Osteocyte (in vitro differentiated cells): ENCODE results near the gene OR4D1. TPM values are rescaled to one million over a fixed set of nuclear protein-coding genes. Genes with fewer than 3 reads are reported as not detected.
A peak's percentile ranks its signal among the peaks of the same experiment; 100 is the strongest.
"Not testable (repeated sequence)": the region's sequence is repeated elsewhere in the genome, so short reads cannot be mapped to it uniquely, and the experiment has no call there.

Experiments
- DNase-seq: peaks from one replicate; pipeline ENCODE4 v3.0.0; 2021; ENCODE audit warnings: mixed read lengths; ENCODE audit not compliant: unreplicated experiment; ENCODE audit errors: extremely low spot score
- H3K27ac Mint-ChIP-seq: one replicate; pipeline ENCODE4 v1.8.0; 2021; ENCODE audit warnings: mild to moderate bottlenecking, mixed read lengths; ENCODE audit not compliant: unreplicated experiment
- H3K27me3 Mint-ChIP-seq: one replicate; pipeline ENCODE4 v1.8.0; 2021; ENCODE audit warnings: mixed read lengths; ENCODE audit not compliant: unreplicated experiment
- H3K36me3 Mint-ChIP-seq: one replicate; pipeline ENCODE4 v1.8.0; 2021; ENCODE audit warnings: mixed read lengths; ENCODE audit not compliant: unreplicated experiment
- H3K4me1 Mint-ChIP-seq: one replicate; pipeline ENCODE4 v1.8.0; 2021; ENCODE audit warnings: mixed read lengths; ENCODE audit not compliant: unreplicated experiment
- H3K4me3 Mint-ChIP-seq: one replicate; pipeline ENCODE4 v1.8.0; 2021; ENCODE audit warnings: mild to moderate bottlenecking, moderate library complexity, mixed read lengths; ENCODE audit not compliant: unreplicated experiment
- H3K9me3 Mint-ChIP-seq: one replicate; pipeline ENCODE4 v1.8.0; 2021; ENCODE audit warnings: mixed read lengths; ENCODE audit not compliant: unreplicated experiment
- total RNA-seq: library from RNA; stranded (reverse); gene quantifications from 2 replicates; pipeline ENCODE4 v1.2.1, GENCODE V29; 2021
- TF ChIP-seq, protein P1 (sequence below): fragments of 200-600 bp; sonication (generic); IDR thresholded peaks from 2 replicates; pipeline ENCODE4 v1.5.0; 2021; ENCODE audit warnings: antibody characterized with exemption, mild to moderate bottlenecking, moderate library complexity

The OR4D1 gene
- total RNA-seq, 1 donor from 2014 or later, result 0.11 TPM

DNA sequence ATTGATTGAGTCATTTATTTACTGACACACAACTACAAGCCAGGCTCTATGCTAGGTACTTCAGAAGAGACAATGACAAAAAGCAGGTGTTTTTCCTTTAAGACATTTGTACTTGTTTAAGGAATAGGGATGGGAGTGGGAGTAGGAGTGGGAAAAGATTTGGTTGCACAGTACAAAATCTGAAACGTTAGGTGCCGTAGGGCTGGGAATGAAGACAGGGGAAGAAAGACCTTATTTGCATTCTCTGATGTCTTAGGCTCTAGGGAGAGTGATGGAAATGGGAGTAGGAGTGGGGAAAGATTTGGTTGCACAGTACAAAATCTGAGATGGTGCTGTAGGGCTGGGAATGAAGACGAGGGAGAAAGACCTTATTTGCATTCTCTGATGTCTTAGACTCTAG, 28.7 kb upstream of the OR4D1 start:
- H3K27ac Mint-ChIP-seq, result no peak overlapping the region
- H3K27me3 Mint-ChIP-seq, result peaks cover 22% of the 10 kb centered on the region
- no peaks in the 10 kb centered on the region for H3K36me3 Mint-ChIP-seq
- no peaks in the 10 kb centered on the region for H3K4me1 Mint-ChIP-seq
- no peak overlapping the region for H3K4me3 Mint-ChIP-seq
- no peak for DNase-seq
- H3K9me3 Mint-ChIP-seq, result no peaks in the 10 kb centered on the region
- TF ChIP-seq, protein P1, sequence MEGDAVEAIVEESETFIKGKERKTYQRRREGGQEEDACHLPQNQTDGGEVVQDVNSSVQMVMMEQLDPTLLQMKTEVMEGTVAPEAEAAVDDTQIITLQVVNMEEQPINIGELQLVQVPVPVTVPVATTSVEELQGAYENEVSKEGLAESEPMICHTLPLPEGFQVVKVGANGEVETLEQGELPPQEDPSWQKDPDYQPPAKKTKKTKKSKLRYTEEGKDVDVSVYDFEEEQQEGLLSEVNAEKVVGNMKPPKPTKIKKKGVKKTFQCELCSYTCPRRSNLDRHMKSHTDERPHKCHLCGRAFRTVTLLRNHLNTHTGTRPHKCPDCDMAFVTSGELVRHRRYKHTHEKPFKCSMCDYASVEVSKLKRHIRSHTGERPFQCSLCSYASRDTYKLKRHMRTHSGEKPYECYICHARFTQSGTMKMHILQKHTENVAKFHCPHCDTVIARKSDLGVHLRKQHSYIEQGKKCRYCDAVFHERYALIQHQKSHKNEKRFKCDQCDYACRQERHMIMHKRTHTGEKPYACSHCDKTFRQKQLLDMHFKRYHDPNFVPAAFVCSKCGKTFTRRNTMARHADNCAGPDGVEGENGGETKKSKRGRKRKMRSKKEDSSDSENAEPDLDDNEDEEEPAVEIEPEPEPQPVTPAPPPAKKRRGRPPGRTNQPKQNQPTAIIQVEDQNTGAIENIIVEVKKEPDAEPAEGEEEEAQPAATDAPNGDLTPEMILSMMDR, result no peak

DNA sequence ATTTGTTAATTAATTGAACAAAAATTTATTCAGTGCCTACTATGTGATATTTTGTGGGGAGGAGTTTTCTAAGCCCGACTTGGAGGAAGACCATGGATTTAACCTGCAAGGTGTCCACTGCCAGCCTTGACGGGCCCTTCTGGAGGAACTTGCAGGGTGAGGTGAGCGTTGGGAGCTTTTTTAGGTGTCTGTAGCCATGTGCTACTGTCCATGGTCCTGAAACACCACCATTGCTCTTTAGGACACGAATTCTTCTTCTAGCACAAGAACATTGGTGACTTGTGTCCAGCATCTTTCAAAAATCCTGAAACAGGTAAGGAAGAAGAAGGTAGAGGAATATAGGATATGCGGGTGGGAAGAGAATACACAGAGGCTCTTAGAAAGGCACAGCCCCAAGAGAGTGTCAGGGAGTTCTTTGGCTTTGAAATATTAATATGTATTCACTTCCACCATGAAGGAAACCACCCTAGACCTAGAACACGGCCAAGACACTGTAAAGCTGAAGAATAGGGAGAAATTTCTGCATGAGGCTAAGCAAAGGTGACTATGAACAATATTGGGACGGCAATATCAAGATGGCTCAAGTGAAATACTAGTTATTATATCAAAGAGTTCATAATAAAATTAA, 27.9 kb upstream of the OR4D1 start:
- peaks cover 21% of the 10 kb centered on the region for H3K27me3 Mint-ChIP-seq
- no peaks in the 10 kb centered on the region for H3K9me3 Mint-ChIP-seq
- no peak for DNase-seq
- H3K27ac Mint-ChIP-seq, result no peak overlapping the region
- H3K36me3 Mint-ChIP-seq, result no peaks in the 10 kb centered on the region
- TF ChIP-seq, protein P1, result no peak
- no peaks in the 10 kb centered on the region for H3K4me1 Mint-ChIP-seq
- no peak overlapping the region for H3K4me3 Mint-ChIP-seq

DNA sequence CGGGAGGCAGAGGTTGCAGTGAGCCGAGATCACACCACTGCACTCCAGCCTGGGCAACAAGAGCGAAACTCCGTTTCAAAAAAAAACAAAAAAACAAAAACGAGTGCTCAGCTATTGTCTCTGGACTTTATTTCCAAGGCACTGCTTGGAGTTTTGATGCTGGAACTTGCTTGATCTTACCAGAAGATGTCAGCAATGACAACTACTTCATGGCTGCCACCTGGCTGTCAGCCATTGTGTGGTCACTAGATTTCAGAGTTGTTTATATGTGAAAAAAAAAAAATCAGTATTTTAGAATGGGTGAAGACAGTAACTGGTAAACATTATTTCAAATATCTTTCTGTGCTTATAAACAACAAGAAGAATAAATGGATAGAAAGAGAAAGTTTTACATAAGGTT, 26.3 kb upstream of the OR4D1 start:
- no peaks in the 10 kb centered on the region for H3K36me3 Mint-ChIP-seq
- TF ChIP-seq, protein P1, result peak; percentile 23

DNA sequence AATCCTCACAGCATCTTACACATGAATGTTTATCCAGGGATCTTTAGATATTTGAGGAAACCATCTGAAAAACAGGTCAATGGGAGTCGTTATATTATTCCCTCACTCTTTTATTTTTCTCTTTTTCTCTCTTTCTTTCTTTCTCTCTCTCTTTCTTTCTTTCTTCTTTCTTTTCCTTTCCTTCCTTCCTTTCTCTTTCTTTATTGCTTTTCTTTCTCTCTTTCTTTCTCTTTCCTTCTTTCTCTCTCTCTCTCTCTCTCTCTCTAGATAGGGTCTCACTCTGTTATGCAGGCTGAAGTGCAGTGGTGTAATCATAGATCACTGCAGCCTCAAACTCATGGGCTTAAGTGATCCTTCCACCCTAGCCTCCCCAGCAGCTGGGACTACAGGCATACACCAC, 20.3 kb upstream of the OR4D1 start:
- TF ChIP-seq, protein P1, result no peak
- H3K27me3 Mint-ChIP-seq, result peaks cover 46% of the 10 kb centered on the region

More for the DNA sequence above, 26.3 kb upstream of the OR4D1 start:
- no peak overlapping the region for H3K4me3 Mint-ChIP-seq
- DNase-seq, result no peak
- H3K27ac Mint-ChIP-seq, result no peak overlapping the region
- peaks cover 29% of the 10 kb centered on the region for H3K27me3 Mint-ChIP-seq
- H3K9me3 Mint-ChIP-seq, result no peaks in the 10 kb centered on the region
- H3K4me1 Mint-ChIP-seq, result no peaks in the 10 kb centered on the region

DNA sequence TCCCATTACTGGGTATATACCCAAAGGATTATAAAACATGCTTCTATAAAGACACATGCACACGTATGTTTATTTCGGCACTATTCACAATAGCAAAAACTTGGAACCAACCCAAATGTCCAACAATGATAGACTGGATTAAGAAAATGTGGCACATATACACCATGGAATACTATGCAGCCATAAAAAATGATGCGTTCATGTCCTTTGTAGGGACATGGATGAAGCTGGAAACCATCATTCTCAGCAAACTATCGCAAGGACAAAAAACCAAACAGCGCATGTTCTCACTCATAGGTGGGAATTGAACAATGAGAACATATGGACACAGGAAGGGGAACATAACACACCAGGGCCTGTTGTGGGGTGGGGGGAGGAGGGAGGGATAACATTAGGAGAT, 15.5 kb upstream of the OR4D1 start:
- not testable (repeated sequence) for H3K4me1 Mint-ChIP-seq, H3K9me3 Mint-ChIP-seq, DNase-seq, H3K4me3 Mint-ChIP-seq, H3K27ac Mint-ChIP-seq, H3K36me3 Mint-ChIP-seq
- peaks cover 64% of the 10 kb centered on the region for H3K27me3 Mint-ChIP-seq

More for the DNA sequence above, 20.3 kb upstream of the OR4D1 start:
- H3K4me1 Mint-ChIP-seq, result no peaks in the 10 kb centered on the region
- no peaks in the 10 kb centered on the region for H3K9me3 Mint-ChIP-seq
- no peaks in the 10 kb centered on the region for H3K36me3 Mint-ChIP-seq
- no peak for DNase-seq
- H3K27ac Mint-ChIP-seq, result no peak overlapping the region
- H3K4me3 Mint-ChIP-seq, result no peak overlapping the region
